GM19238 (cell line): ENCODE data around the gene ENPP1.

Source experiments
- DNase-seq: peaks from one replicate; pipeline ENCODE4 v3.0.0; 2011; ENCODE audit warnings: low spot score; ENCODE audit not compliant: insufficient read length

Gene ENPP1

GRCh38 chr6:131807644-131808459 is at the start of gene ENPP1:
Gene ENPP1, plus strand, starts transcription at chr6:131808020. Its CDS starts 16 bp downstream, at chr6:131808036.
- DNase-seq, result peak; percentile 10

- no peak for DNase-seq
Observed at GRCh38 chr6:131758920-131759319, 48.9 kb upstream of the ENPP1 start.

- no peak for DNase-seq
Observed at GRCh38 chr6:131761060-131761761, 46.6 kb upstream of the ENPP1 start.

GRCh38 chr6:131761762-131762067 is 46.1 kb upstream of the ENPP1 start:
- no peak for DNase-seq

GRCh38 chr6:131762984-131763383 is 44.8 kb upstream of the ENPP1 start:
- DNase-seq, result no peak

GRCh38 chr6:131763749-131764148 is 44.1 kb upstream of the ENPP1 start:
- DNase-seq, result no peak

GRCh38 chr6:131764350-131764749 is 43.5 kb upstream of the ENPP1 start:
- DNase-seq, result no peak

- no peak for DNase-seq
Observed at GRCh38 chr6:131765081-131765803, 42.6 kb upstream of the ENPP1 start.

GRCh38 chr6:131765804-131766135 is 42.0 kb upstream of the ENPP1 start:
- DNase-seq, result no peak

GRCh38 chr6:131766631-131767030 is 41.2 kb upstream of the ENPP1 start:
- DNase-seq, result no peak

- no peak for DNase-seq
Observed at GRCh38 chr6:131768964-131769363, 38.9 kb upstream of the ENPP1 start.

- DNase-seq, result no peak
Observed at GRCh38 chr6:131769385-131770141, 38.3 kb upstream of the ENPP1 start.

GRCh38 chr6:131770776-131771175 is 37.0 kb upstream of the ENPP1 start:
- no peak for DNase-seq

GRCh38 chr6:131773284-131773950 is 34.4 kb upstream of the ENPP1 start:
- DNase-seq, result no peak

GRCh38 chr6:131775886-131776285 is 31.9 kb upstream of the ENPP1 start:
- DNase-seq, result no peak

GRCh38 chr6:131776985-131777384 is 30.8 kb upstream of the ENPP1 start:
- DNase-seq, result no peak

GRCh38 chr6:131778169-131778568 is 29.7 kb upstream of the ENPP1 start:
- DNase-seq, result no peak

GRCh38 chr6:131779304-131779703 is 28.5 kb upstream of the ENPP1 start:
- DNase-seq, result no peak

GRCh38 chr6:131780600-131780999 is 27.2 kb upstream of the ENPP1 start:
- no peak for DNase-seq

- DNase-seq, result no peak
Observed at GRCh38 chr6:131781687-131782086, 26.1 kb upstream of the ENPP1 start.

GRCh38 chr6:131782764-131783163 is 25.1 kb upstream of the ENPP1 start:
- no peak for DNase-seq
